ENCODE results near the gene HSF2. TPM values are rescaled to one million over a fixed set of nuclear protein-coding genes. Genes with fewer than 3 reads are reported as not detected.
"Not testable (repeated sequence)": the region's sequence is repeated elsewhere in the genome, so short reads cannot be mapped to it uniquely, and the experiment has no call there.

HSF2 gene
- total and polyA plus RNA-seq, 9 donors: 24.1 to 30.8 (median 28.6) TPM

GRCh38 chr6:122445274-122445673 is 45.8 kb downstream of the HSF2 start:
- WGBS (ENCODE audit: insufficient coverage): no CpG with 5 or more reads among the region's 1 CpG
- Histone ChIP-seq H3K27ac (ENCODE audit: low read length) (no peak overlapping the region), H3K4me3 (ENCODE audit: low read length) (no peak overlapping the region), H3K36me3 (ENCODE audit: control insufficient read depth, insufficient read depth, low read length) (peaks cover 25% of the 10 kb centered on the region), H3K9me3 (replicated peaks; ENCODE audit: control insufficient read depth, low read depth, low read length) (no peaks in the 10 kb centered on the region), H3K27me3 (ENCODE audit: control insufficient read depth, insufficient read depth, low read length) (no peaks in the 10 kb centered on the region), H3K4me1 (ENCODE audit: control insufficient read depth, insufficient read depth, low read length) (no peaks in the 10 kb centered on the region)
- no peak for DNase-seq

GRCh38 chr6:122449069-122449468 is 49.6 kb downstream of the HSF2 start:
- H3K27me3 ChIP-seq (ENCODE audit: control insufficient read depth, insufficient read depth, low read length): no peaks in the 10 kb centered on the region
- DNase-seq: no peak
- no CpG with 5 or more reads among the region's 1 CpG for WGBS (ENCODE audit: insufficient coverage)
- peaks cover 35% of the 10 kb centered on the region for H3K36me3 ChIP-seq (ENCODE audit: control insufficient read depth, insufficient read depth, low read length)
- H3K4me1 ChIP-seq (ENCODE audit: control insufficient read depth, insufficient read depth, low read length): no peaks in the 10 kb centered on the region
- H3K27ac ChIP-seq (ENCODE audit: low read length): no peak overlapping the region
- no peak overlapping the region for H3K4me3 ChIP-seq (ENCODE audit: low read length)
- H3K9me3 ChIP-seq (replicated peaks; ENCODE audit: control insufficient read depth, low read depth, low read length): no peaks in the 10 kb centered on the region

- Histone ChIP-seq H3K36me3 (ENCODE audit: control insufficient read depth, insufficient read depth, low read length) (peaks cover 35% of the 10 kb centered on the region), H3K4me3 (ENCODE audit: low read length) (no peak overlapping the region), H3K27ac (ENCODE audit: low read length) (no peak overlapping the region), H3K4me1 (ENCODE audit: control insufficient read depth, insufficient read depth, low read length) (no peaks in the 10 kb centered on the region), H3K9me3 (replicated peaks; ENCODE audit: control insufficient read depth, low read depth, low read length) (no peaks in the 10 kb centered on the region), H3K27me3 (ENCODE audit: control insufficient read depth, insufficient read depth, low read length) (no peaks in the 10 kb centered on the region)
- WGBS (ENCODE audit: insufficient coverage): no CpG with 5 or more reads among the region's 1 CpG
- no peak for DNase-seq
These were observed 53.1 kb downstream of the HSF2 start for GRCh38 chr6:122452509-122452908.

- no peaks in the 10 kb centered on the region for H3K27me3 ChIP-seq (ENCODE audit: control insufficient read depth, insufficient read depth, low read length)
- WGBS (ENCODE audit: insufficient coverage): 83% methylated on average over 2 of the region's 4 CpGs
- H3K4me3 ChIP-seq (ENCODE audit: low read length): no peak overlapping the region
- peaks cover 23% of the 10 kb centered on the region for H3K36me3 ChIP-seq (ENCODE audit: control insufficient read depth, insufficient read depth, low read length)
- H3K9me3 ChIP-seq (replicated peaks; ENCODE audit: control insufficient read depth, low read depth, low read length): no peaks in the 10 kb centered on the region
- no peaks in the 10 kb centered on the region for H3K4me1 ChIP-seq (ENCODE audit: control insufficient read depth, insufficient read depth, low read length)
- no peak overlapping the region for H3K27ac ChIP-seq (ENCODE audit: low read length)
- no peak for DNase-seq
These were observed 55.2 kb downstream of the HSF2 start for GRCh38 chr6:122454673-122455072.

GRCh38 chr6:122455116-122455515 is 55.7 kb downstream of the HSF2 start:
- H3K36me3 ChIP-seq (ENCODE audit: control insufficient read depth, insufficient read depth, low read length): peaks cover 22% of the 10 kb centered on the region
- H3K4me3 ChIP-seq (ENCODE audit: low read length); H3K4me1 ChIP-seq (ENCODE audit: control insufficient read depth, insufficient read depth, low read length); H3K27ac ChIP-seq (ENCODE audit: low read length); H3K9me3 ChIP-seq (replicated peaks; ENCODE audit: control insufficient read depth, low read depth, low read length); H3K27me3 ChIP-seq (ENCODE audit: control insufficient read depth, insufficient read depth, low read length); DNase-seq: not testable (repeated sequence)
- 100% methylated on average over 1 of the region's 1 CpG for WGBS (ENCODE audit: insufficient coverage)

- Histone ChIP-seq H3K4me1 (ENCODE audit: control insufficient read depth, insufficient read depth, low read length) (no peaks in the 10 kb centered on the region), H3K36me3 (ENCODE audit: control insufficient read depth, insufficient read depth, low read length) (peaks cover 12% of the 10 kb centered on the region), H3K4me3 (ENCODE audit: low read length) (no peak overlapping the region), H3K27me3 (ENCODE audit: control insufficient read depth, insufficient read depth, low read length) (no peaks in the 10 kb centered on the region), H3K27ac (ENCODE audit: low read length) (no peak overlapping the region), H3K9me3 (replicated peaks; ENCODE audit: control insufficient read depth, low read depth, low read length) (no peaks in the 10 kb centered on the region)
- DNase-seq: no peak
- no CpG with 5 or more reads among the region's 1 CpG for WGBS (ENCODE audit: insufficient coverage)
These were observed 58.6 kb downstream of the HSF2 start for GRCh38 chr6:122458087-122458486.

GRCh38 chr6:122459240-122459639 is 59.8 kb downstream of the HSF2 start:
- H3K27ac ChIP-seq (ENCODE audit: low read length): no peak overlapping the region
- no CpG with 5 or more reads among the region's 2 CpGs for WGBS (ENCODE audit: insufficient coverage)
- no peaks in the 10 kb centered on the region for H3K4me1 ChIP-seq (ENCODE audit: control insufficient read depth, insufficient read depth, low read length)
- H3K36me3 ChIP-seq (ENCODE audit: control insufficient read depth, insufficient read depth, low read length): peaks cover 7% of the 10 kb centered on the region
- no peaks in the 10 kb centered on the region for H3K27me3 ChIP-seq (ENCODE audit: control insufficient read depth, insufficient read depth, low read length)
- no peak for DNase-seq
- no peaks in the 10 kb centered on the region for H3K9me3 ChIP-seq (replicated peaks; ENCODE audit: control insufficient read depth, low read depth, low read length)
- H3K4me3 ChIP-seq (ENCODE audit: low read length): no peak overlapping the region

- H3K27me3 ChIP-seq (ENCODE audit: control insufficient read depth, insufficient read depth, low read length); H3K4me1 ChIP-seq (ENCODE audit: control insufficient read depth, insufficient read depth, low read length); H3K9me3 ChIP-seq (replicated peaks; ENCODE audit: control insufficient read depth, low read depth, low read length); H3K27ac ChIP-seq (ENCODE audit: low read length); DNase-seq; H3K36me3 ChIP-seq (ENCODE audit: control insufficient read depth, insufficient read depth, low read length); H3K4me3 ChIP-seq (ENCODE audit: low read length): not testable (repeated sequence)
- whole genome bisulfite sequencing (ENCODE audit: insufficient coverage): 100% methylated on average over 6 of the region's 8 CpGs
These were observed 60.5 kb downstream of the HSF2 start for GRCh38 chr6:122459865-122460416.

GRCh38 chr6:122461885-122462284 is 62.4 kb downstream of the HSF2 start:
- Histone ChIP-seq H3K36me3 (ENCODE audit: control insufficient read depth, insufficient read depth, low read length) (peaks cover 10% of the 10 kb centered on the region), H3K9me3 (replicated peaks; ENCODE audit: control insufficient read depth, low read depth, low read length) (no peaks in the 10 kb centered on the region), H3K27me3 (ENCODE audit: control insufficient read depth, insufficient read depth, low read length) (no peaks in the 10 kb centered on the region), H3K4me1 (ENCODE audit: control insufficient read depth, insufficient read depth, low read length) (no peaks in the 10 kb centered on the region), H3K27ac (ENCODE audit: low read length) (no peak overlapping the region), H3K4me3 (ENCODE audit: low read length) (no peak overlapping the region)
- DNase-seq: no peak
- no CpG with 5 or more reads among the region's 2 CpGs for WGBS (ENCODE audit: insufficient coverage)

- Histone ChIP-seq H3K36me3 (ENCODE audit: control insufficient read depth, insufficient read depth, low read length) (peaks cover under 1% of the 10 kb centered on the region), H3K4me3 (ENCODE audit: low read length) (peak within 1 kb of the TSS; percentile 100), H3K27me3 (ENCODE audit: control insufficient read depth, insufficient read depth, low read length) (no peaks in the 10 kb centered on the region), H3K9me3 (replicated peaks; ENCODE audit: control insufficient read depth, low read depth, low read length) (no peaks in the 10 kb centered on the region), H3K27ac (ENCODE audit: low read length) (peak within 1 kb of the TSS; percentile 100), H3K4me1 (ENCODE audit: control insufficient read depth, insufficient read depth, low read length) (no peaks in the 10 kb centered on the region)
- under 1% methylated on average over 37 of the region's 49 CpGs for WGBS (ENCODE audit: insufficient coverage)
- DNase-seq: peak; percentile 98
These were observed 71.9 kb downstream of the HSF2 start, which contains the start of gene SERINC1 for GRCh38 chr6:122471107-122472021. Gene SERINC1 (minus strand): TSS chr6:122471807. CDS start chr6:122471737, 70 bp downstream.
